Nucleus accumbens (tissue), 56 donors: ENCODE results near the gene LHCGR.
"Not testable (repeated sequence)": the region's sequence is repeated elsewhere in the genome, so short reads cannot be mapped to it uniquely, and the experiment has no call there.

Experiments used
- DNase-seq, 56 donors: peaks; one replicate each; lab custom pipeline; 2025; lab: John Stamatoyannopoulos, UW

LHCGR gene

GRCh38 chr2:48714245-48714644, 41.3 kb downstream of the LHCGR start:
- DNase-seq: no peak

- no peak for DNase-seq
These were observed 41.9 kb downstream of the LHCGR start for GRCh38 chr2:48713647-48714046.

GRCh38 chr2:48712151-48712550, 43.4 kb downstream of the LHCGR start:
- DNase-seq: no peak

GRCh38 chr2:48711343-48711742, 44.2 kb downstream of the LHCGR start:
- DNase-seq: no peak

GRCh38 chr2:48709096-48710034, 46.2 kb downstream of the LHCGR start:
- no peak for DNase-seq

- DNase-seq: no peak
These were observed 48.1 kb downstream of the LHCGR start for GRCh38 chr2:48707466-48707865.

- DNase-seq: not testable (repeated sequence)
These were observed 51.9 kb downstream of the LHCGR start for GRCh38 chr2:48703621-48704020.

- DNase-seq: no peak
These were observed 56.1 kb downstream of the LHCGR start for GRCh38 chr2:48699348-48699930.

- DNase-seq: no peak
These were observed 58.6 kb downstream of the LHCGR start for GRCh38 chr2:48696881-48697280.

GRCh38 chr2:48695991-48696390, 59.5 kb downstream of the LHCGR start:
- no peak for DNase-seq

GRCh38 chr2:48694149-48694548, 61.4 kb downstream of the LHCGR start:
- no peak for DNase-seq

GRCh38 chr2:48693645-48694044, 61.9 kb downstream of the LHCGR start:
- DNase-seq: no peak

GRCh38 chr2:48693066-48693465, 62.5 kb downstream of the LHCGR start:
- no peak for DNase-seq

GRCh38 chr2:48691935-48692691, 63.4 kb downstream of the LHCGR start:
- DNase-seq: no peak

GRCh38 chr2:48685126-48685525, 70.4 kb downstream of the LHCGR start:
- no peak for DNase-seq

- DNase-seq: no peak
These were observed 78.1 kb downstream of the LHCGR start for GRCh38 chr2:48677450-48677849.

GRCh38 chr2:48674933-48675332, 80.6 kb downstream of the LHCGR start:
- no peak for DNase-seq

GRCh38 chr2:48673581-48673980, 81.9 kb downstream of the LHCGR start:
- DNase-seq: no peak

GRCh38 chr2:48668992-48669391, 86.5 kb downstream of the LHCGR start:
- no peak for DNase-seq

GRCh38 chr2:48651158-48651790, 104.2 kb downstream of the LHCGR start:
- no peak for DNase-seq

GRCh38 chr2:48638261-48638660, 117.3 kb downstream of the LHCGR start:
- no peak for DNase-seq
